Neural progenitor cell (in vitro differentiated cells): ENCODE data around the gene CRB3. TPM values are rescaled to one million over a fixed set of nuclear protein-coding genes. Genes with fewer than 3 reads are reported as not detected.
A peak's percentile ranks its signal among the peaks of the same experiment; 100 is the strongest.

Experiments
- DNase-seq: peaks from one replicate; pipeline ENCODE4 v3.0.0-alpha.2; 2016; ENCODE audit warnings: low spot score
- H2AFZ ChIP-seq: fragments of 200-600 bp; sonication (generic); replicated peaks from 2 replicates; pipeline ENCODE4 v1.6.1; 2016; ENCODE audit warnings: antibody characterized with exemption
- H3F3A ChIP-seq: fragments of 200-600 bp; sonication (generic); 2 replicates; pipeline ENCODE4 v1.6.1; 2016; ENCODE audit warnings: antibody characterized with exemption, low read depth
- H3K27ac ChIP-seq: fragments of 200-600 bp; sonication (generic); 2 replicates; pipeline ENCODE4 v1.5.1; 2016; ENCODE audit warnings: mild to moderate bottlenecking
- H3K27me3 ChIP-seq: fragments of 200-600 bp; sonication (generic); 2 replicates; pipeline ENCODE4 v1.6.1; 2016; ENCODE audit warnings: mild to moderate bottlenecking, moderate library complexity
- H3K36me3 ChIP-seq: fragments of 200-600 bp; sonication (generic); 2 replicates; pipeline ENCODE4 v1.5.1; 2016
- H3K4me1 ChIP-seq: fragments of 200-600 bp; sonication (generic); 2 replicates; pipeline ENCODE4 v1.6.1; 2016; ENCODE audit warnings: mixed run types
- H3K4me2 ChIP-seq: fragments of 200-600 bp; sonication (generic); 2 replicates; pipeline ENCODE4 v1.6.1; 2016
- H3K4me3 ChIP-seq: fragments of 200-600 bp; sonication (generic); 2 replicates; pipeline ENCODE4 v1.5.1; 2016
- H3K79me2 ChIP-seq: fragments of 200-600 bp; sonication (generic); 2 replicates; pipeline ENCODE4 v1.6.1; 2016; ENCODE audit warnings: low read depth
- H3K9ac ChIP-seq: fragments of 200-600 bp; sonication (generic); 2 replicates; pipeline ENCODE4 v1.6.1; 2016
- H3K9me3 ChIP-seq: fragments of 200-600 bp; sonication (generic); 2 replicates; pipeline ENCODE4 v1.5.1; 2016; ENCODE audit warnings: low read depth
- H4K20me1 ChIP-seq: fragments of 200-600 bp; sonication (generic); 2 replicates; pipeline ENCODE4 v1.6.1; 2016; ENCODE audit warnings: low read depth
- H3K27ac Mint-ChIP-seq: 3 replicates; pipeline ENCODE4 v1.8.0; 2021; ENCODE audit warnings: mixed read lengths
- H3K27me3 Mint-ChIP-seq: 2 replicates; pipeline ENCODE4 v1.8.0; 2022; ENCODE audit warnings: low read depth, mild to moderate bottlenecking, inconsistent platforms, moderate library complexity, mixed read lengths; ENCODE audit not compliant: insufficient read depth
- H3K36me3 Mint-ChIP-seq: 3 replicates; pipeline ENCODE4 v1.8.0; 2021; ENCODE audit warnings: mixed read lengths
- H3K4me1 Mint-ChIP-seq: 3 replicates; pipeline ENCODE4 v1.8.0; 2021; ENCODE audit warnings: mixed read lengths
- H3K4me3 Mint-ChIP-seq: 3 replicates; pipeline ENCODE4 v1.8.0; 2021; ENCODE audit warnings: mild to moderate bottlenecking, moderate library complexity, mixed read lengths
- H3K9me3 Mint-ChIP-seq: 3 replicates; pipeline ENCODE4 v1.8.0; 2020; ENCODE audit warnings: mixed read lengths
- EZH2 ChIP-seq: fragments of 200-600 bp; sonication (generic); IDR thresholded peaks from 2 replicates; pipeline ENCODE4 v1.6.1; 2017; ENCODE audit warnings: antibody characterized with exemption, mild to moderate bottlenecking, moderate library complexity
- EZH2phosphoT487 ChIP-seq: fragments of 200-600 bp; sonication (generic); IDR thresholded peaks from 2 replicates; pipeline ENCODE4 v1.6.1; 2017; ENCODE audit warnings: antibody characterized with exemption
- total RNA-seq: library from RNA; depleted of rRNA; stranded (reverse); fragments of >200 nt; gene quantifications from 2 replicates; pipeline ENCODE4 v1.2.3, GENCODE V29; 2015; ENCODE audit warnings: low replicate concordance
- TF ChIP-seq, protein P1 (sequence below): fragments of 200-600 bp; sonication (generic); IDR thresholded peaks from 2 replicates; pipeline ENCODE4 v1.5.1; 2017; ENCODE audit warnings: antibody characterized with exemption, mild to moderate bottlenecking

CRB3 gene
- total RNA-seq, 1 donor from 2014 or later, result 1.3 TPM

DNA sequence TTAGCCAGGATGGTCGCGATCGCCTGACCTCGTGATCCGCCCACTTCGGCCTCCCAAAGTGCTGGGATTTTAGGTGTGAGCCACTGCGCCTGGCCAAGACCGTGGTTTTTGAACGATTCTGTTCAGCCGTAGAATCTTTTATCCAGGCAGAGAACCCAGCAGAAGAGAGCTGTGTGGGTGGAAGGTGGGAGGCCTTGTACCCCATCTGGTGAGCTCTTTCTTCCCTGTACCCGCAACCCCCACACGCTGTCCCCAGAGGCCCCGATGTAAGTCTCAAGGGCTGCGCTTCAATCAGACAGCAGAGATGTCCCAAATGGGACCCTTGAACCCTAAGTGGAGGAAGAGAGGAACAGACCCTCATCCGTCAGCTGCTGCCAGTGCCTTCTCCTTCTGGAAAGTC lies 8.1 kb upstream of the CRB3 start:
- no peaks in the 10 kb centered on the region for H3K36me3 ChIP-seq
- no peaks in the 10 kb centered on the region for H4K20me1 ChIP-seq
- Mint-ChIP-seq H3K27me3 (peaks cover 5% of the 10 kb centered on the region), H3K4me1 (peaks cover 16% of the 10 kb centered on the region), H3K27ac (no peak overlapping the region), H3K9me3 (peaks cover 12% of the 10 kb centered on the region), H3K4me3 (no peak overlapping the region), H3K36me3 (peaks cover 40% of the 10 kb centered on the region)
- DNase-seq, result no peak
- H3K27ac ChIP-seq, result no peak overlapping the region
- no peak overlapping the region for H3K4me3 ChIP-seq
- TF ChIP-seq, protein P1, sequence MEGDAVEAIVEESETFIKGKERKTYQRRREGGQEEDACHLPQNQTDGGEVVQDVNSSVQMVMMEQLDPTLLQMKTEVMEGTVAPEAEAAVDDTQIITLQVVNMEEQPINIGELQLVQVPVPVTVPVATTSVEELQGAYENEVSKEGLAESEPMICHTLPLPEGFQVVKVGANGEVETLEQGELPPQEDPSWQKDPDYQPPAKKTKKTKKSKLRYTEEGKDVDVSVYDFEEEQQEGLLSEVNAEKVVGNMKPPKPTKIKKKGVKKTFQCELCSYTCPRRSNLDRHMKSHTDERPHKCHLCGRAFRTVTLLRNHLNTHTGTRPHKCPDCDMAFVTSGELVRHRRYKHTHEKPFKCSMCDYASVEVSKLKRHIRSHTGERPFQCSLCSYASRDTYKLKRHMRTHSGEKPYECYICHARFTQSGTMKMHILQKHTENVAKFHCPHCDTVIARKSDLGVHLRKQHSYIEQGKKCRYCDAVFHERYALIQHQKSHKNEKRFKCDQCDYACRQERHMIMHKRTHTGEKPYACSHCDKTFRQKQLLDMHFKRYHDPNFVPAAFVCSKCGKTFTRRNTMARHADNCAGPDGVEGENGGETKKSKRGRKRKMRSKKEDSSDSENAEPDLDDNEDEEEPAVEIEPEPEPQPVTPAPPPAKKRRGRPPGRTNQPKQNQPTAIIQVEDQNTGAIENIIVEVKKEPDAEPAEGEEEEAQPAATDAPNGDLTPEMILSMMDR, result no peak
- TF ChIP-seq EZH2, result no peak
- TF ChIP-seq EZH2phosphoT487, result no peak
- no peak overlapping the region for H2AFZ ChIP-seq
- no peak overlapping the region for H3K4me2 ChIP-seq
- H3K9me3 ChIP-seq, result no peaks in the 10 kb centered on the region
- no peak overlapping the region for H3K9ac ChIP-seq
- H3K4me1 ChIP-seq, result no peaks in the 10 kb centered on the region
- no peaks in the 10 kb centered on the region for H3K79me2 ChIP-seq
- peaks cover 7% of the 10 kb centered on the region for H3F3A ChIP-seq
- H3K27me3 ChIP-seq, result peaks cover 9% of the 10 kb centered on the region

DNA sequence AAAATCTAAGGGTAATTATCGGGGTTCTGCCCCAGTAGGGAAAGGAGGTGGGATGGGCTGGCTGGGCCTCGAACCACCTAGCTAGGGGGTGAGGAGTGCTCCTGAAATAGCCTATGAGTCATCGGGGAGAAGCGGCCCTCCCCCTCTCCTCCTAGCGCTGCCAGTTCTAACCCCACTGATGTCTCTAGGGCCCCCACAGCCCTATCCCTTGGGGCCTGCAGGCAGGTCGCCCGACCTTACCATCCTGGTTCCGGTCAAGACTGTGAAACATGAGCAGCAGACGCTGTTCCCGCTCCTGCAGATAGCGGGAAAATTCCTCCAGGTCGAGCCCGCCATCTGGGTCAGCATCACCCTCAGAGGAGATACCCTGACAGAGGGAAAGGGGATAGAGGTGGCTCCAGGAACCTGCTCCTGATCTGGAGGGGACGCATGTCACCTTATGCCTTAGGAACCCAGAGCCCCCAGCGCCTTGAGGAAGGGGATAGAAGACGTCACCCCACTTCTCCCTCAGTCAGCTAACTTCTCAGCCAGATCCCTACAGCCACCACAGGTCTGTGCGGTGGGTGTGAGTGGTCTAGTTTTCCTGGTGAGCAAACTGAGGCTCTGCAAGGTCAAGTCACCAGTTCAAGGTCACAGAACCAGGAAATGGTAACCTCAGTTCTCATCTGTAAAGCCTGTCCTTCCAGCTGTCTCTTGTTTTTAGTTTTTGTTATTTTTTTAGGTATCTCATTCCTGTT lies 5.9 kb upstream of the CRB3 start:
- Mint-ChIP-seq H3K27me3 (peaks cover 16% of the 10 kb centered on the region), H3K4me1 (peaks cover 16% of the 10 kb centered on the region), H3K9me3 (peaks cover 16% of the 10 kb centered on the region), H3K36me3 (peaks cover 29% of the 10 kb centered on the region), H3K27ac (peak overlapping the region; percentile 96), H3K4me3 (peak overlapping the region; percentile 96)
- no peak overlapping the region for H3K9ac ChIP-seq
- peak overlapping the region; percentile 76 for H3K4me3 ChIP-seq
- H3K36me3 ChIP-seq, result no peaks in the 10 kb centered on the region
- peaks cover 26% of the 10 kb centered on the region for H3K27me3 ChIP-seq
- no peaks in the 10 kb centered on the region for H3K9me3 ChIP-seq
- no peaks in the 10 kb centered on the region for H3K79me2 ChIP-seq
- DNase-seq, result no peak
- H4K20me1 ChIP-seq, result no peaks in the 10 kb centered on the region
- no peak overlapping the region for H3K27ac ChIP-seq
- H3K4me1 ChIP-seq, result no peaks in the 10 kb centered on the region
- H3F3A ChIP-seq, result peaks cover 8% of the 10 kb centered on the region
- peak overlapping the region; percentile 95 for H3K4me2 ChIP-seq
- TF ChIP-seq, protein P1, result no peak
- TF ChIP-seq EZH2phosphoT487, result no peak
- no peak overlapping the region for H2AFZ ChIP-seq

DNA sequence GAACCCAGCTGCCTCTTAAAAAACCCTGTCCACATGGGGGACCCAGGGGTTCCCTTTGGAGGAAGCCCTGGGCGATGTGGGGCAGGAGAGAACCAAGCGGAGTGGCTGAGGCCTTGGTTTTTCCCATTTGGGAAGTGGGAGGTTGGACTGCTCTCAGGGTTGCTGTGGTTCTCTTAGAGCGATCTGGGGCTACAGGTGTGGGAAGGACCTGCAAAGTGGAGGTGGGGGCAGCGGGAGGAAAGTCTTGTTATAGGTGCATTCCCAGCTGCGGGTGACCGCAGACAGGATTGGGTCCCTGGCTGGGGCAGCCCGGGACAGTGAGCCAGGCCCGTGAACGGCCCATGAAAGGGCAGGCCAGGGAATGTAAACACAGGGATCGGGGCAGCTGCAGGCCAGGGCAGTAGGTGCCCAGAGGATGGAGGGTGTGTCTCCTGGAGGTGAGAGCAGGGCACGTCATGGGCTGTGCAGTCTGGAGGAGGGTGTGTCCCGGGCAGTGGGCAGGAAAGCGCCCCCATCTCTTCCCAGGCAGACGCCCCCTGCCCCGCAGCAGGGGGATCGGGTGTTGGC lies 5.3 kb upstream of the CRB3 start:
- H3K27me3 Mint-ChIP-seq, result peaks cover 23% of the 10 kb centered on the region
- peak; percentile 11 for DNase-seq
- Histone ChIP-seq H3K4me3 (peak overlapping the region; percentile 76), H3K79me2 (no peaks in the 10 kb centered on the region), H3K4me2 (peak overlapping the region; percentile 95), H3K9me3 (no peaks in the 10 kb centered on the region), H3K4me1 (no peaks in the 10 kb centered on the region), H3F3A (peaks cover 13% of the 10 kb centered on the region), H3K27ac (no peak overlapping the region), H2AFZ (peak overlapping the region; percentile 64), H3K27me3 (peaks cover 33% of the 10 kb centered on the region), H4K20me1 (no peaks in the 10 kb centered on the region), H3K9ac (no peak overlapping the region), H3K36me3 (no peaks in the 10 kb centered on the region)
- H3K4me1 Mint-ChIP-seq, result peaks cover 16% of the 10 kb centered on the region
- H3K9me3 Mint-ChIP-seq, result peaks cover 13% of the 10 kb centered on the region
- TF ChIP-seq EZH2, result no peak
- TF ChIP-seq, protein P1, result no peak
- no peak for TF ChIP-seq EZH2phosphoT487
- peaks cover 23% of the 10 kb centered on the region for H3K36me3 Mint-ChIP-seq
- H3K4me3 Mint-ChIP-seq, result peak overlapping the region; percentile 96
- peak overlapping the region; percentile 96 for H3K27ac Mint-ChIP-seq
